PFSK-1 (cell line): ENCODE measurements around the gene LRBA.

Experiments used
- FOXP2 ChIP-seq: optimal IDR thresholded peaks from 2 replicates; pipeline ENCODE3; 2011; ENCODE audit warnings: borderline replicate concordance, control low read depth, inconsistent platforms; ENCODE audit not compliant: insufficient read depth; ENCODE audit errors: extremely low read length, extremely low read depth
- POLR2AphosphoS5 ChIP-seq: IDR thresholded peaks from 2 replicates; pipeline ENCODE4 v1.6.1; 2012; ENCODE audit warnings: low read depth, mild to moderate bottlenecking, control low read depth, low read length, moderate library complexity
- SIN3A ChIP-seq: IDR thresholded peaks from 2 replicates; pipeline ENCODE4 v1.6.1; 2012; ENCODE audit warnings: mild to moderate bottlenecking, low read length, moderate library complexity, borderline replicate concordance; ENCODE audit not compliant: insufficient read depth
- TAF1 ChIP-seq: IDR thresholded peaks from 2 replicates; pipeline ENCODE4 v1.6.1; 2012; ENCODE audit warnings: low read length, control low read depth, borderline replicate concordance; ENCODE audit not compliant: insufficient read depth
- TF ChIP-seq, protein P1 (sequence below), 2 experiments: IDR thresholded peaks; 2 replicates each; pipeline versions ENCODE4 v1.6.1 to v1.8.0; 2011 to 2012; ENCODE audit warnings: low read depth in 2 of 2, low read length in 2 of 2, control low read depth in 1 of 2, inconsistent platforms in 1 of 2, mild to moderate bottlenecking in 1 of 2, moderate library complexity in 1 of 2; ENCODE audit not compliant: insufficient read depth in 1 of 2

LRBA gene

GRCh38 chr4:150828159-150828558, 186.9 kb downstream of the LRBA start:
- TF ChIP-seq, protein P1, sequence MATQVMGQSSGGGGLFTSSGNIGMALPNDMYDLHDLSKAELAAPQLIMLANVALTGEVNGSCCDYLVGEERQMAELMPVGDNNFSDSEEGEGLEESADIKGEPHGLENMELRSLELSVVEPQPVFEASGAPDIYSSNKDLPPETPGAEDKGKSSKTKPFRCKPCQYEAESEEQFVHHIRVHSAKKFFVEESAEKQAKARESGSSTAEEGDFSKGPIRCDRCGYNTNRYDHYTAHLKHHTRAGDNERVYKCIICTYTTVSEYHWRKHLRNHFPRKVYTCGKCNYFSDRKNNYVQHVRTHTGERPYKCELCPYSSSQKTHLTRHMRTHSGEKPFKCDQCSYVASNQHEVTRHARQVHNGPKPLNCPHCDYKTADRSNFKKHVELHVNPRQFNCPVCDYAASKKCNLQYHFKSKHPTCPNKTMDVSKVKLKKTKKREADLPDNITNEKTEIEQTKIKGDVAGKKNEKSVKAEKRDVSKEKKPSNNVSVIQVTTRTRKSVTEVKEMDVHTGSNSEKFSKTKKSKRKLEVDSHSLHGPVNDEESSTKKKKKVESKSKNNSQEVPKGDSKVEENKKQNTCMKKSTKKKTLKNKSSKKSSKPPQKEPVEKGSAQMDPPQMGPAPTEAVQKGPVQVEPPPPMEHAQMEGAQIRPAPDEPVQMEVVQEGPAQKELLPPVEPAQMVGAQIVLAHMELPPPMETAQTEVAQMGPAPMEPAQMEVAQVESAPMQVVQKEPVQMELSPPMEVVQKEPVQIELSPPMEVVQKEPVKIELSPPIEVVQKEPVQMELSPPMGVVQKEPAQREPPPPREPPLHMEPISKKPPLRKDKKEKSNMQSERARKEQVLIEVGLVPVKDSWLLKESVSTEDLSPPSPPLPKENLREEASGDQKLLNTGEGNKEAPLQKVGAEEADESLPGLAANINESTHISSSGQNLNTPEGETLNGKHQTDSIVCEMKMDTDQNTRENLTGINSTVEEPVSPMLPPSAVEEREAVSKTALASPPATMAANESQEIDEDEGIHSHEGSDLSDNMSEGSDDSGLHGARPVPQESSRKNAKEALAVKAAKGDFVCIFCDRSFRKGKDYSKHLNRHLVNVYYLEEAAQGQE (IDR thresholded peaks at IDR 0.05; ENCODE audit: insufficient read depth in 1 of 2, low read depth in 2 of 2, low read length in 2 of 2), result no peak
- TF ChIP-seq FOXP2 (no peak), POLR2AphosphoS5 (no peak), TAF1 (no peak), SIN3A (no peak)

DNA sequence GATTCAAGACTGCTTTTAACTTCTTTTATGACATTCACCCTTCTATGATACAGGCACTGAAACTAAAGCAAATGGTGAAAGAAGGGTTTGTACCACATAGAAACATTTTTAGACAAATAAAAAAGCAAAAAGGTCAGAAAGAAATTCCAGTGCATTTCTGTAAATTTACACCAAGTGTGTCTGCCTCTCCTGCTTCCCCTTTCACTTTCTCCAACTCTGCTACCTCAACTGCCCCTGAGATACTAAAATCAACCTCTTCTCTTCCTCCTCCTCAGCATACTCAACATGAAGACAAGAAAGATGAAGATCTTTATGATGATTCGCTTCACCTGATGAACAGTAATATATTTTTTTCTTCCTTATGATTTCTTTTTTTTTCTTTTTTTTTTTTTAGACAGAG, 187.9 kb downstream of the LRBA start:
- TF ChIP-seq POLR2AphosphoS5 (no peak), SIN3A (no peak), TAF1 (no peak)
- TF ChIP-seq, protein P1 (IDR thresholded peaks at IDR 0.05; ENCODE audit: insufficient read depth in 1 of 2, low read depth in 2 of 2, low read length in 2 of 2), result no peak

DNA sequence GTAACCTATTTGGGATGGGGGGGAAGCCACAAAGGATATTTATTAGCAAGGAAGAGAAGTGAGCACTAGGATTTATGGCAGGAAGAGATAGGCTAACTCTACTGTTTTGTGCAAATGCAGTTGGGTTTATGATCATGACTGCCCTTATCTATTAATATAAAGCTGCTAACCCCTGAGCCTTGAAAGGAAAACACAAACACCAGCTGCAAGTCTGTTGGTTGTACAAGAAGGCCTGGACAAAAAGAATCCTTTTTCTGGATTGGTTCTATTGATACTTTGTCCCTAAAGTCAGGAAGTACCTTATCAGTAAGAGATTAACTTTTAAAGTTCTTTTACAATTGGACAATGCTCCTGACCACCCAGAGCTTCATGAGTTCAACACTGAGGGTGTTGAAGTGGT, 188.8 kb downstream of the LRBA start:
- TF ChIP-seq FOXP2 (no peak), TAF1 (no peak), SIN3A (no peak), POLR2AphosphoS5 (no peak)
- TF ChIP-seq, protein P1 (IDR thresholded peaks at IDR 0.05; ENCODE audit: insufficient read depth in 1 of 2, low read depth in 2 of 2, low read length in 2 of 2), result no peak

DNA sequence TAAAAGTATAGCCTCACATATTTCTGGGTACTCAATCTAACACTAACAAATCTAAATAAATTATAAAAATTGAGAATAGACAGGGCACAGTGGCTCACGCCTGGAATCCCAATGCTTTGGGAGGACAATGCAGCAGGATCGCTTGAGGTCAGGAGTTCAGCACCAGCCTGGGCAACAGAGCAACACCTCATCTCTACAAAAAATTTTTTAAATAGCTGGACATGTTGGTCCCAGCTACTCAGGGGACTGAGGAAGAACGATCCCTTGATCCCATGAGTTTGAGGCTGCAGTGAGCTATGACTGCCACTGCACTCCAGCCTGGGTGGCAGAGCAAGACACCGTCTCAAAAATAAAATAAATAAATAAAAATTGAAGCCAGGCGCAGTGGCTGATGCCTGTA, 192.7 kb downstream of the LRBA start:
- no peak for TF ChIP-seq TAF1
- no peak for TF ChIP-seq POLR2AphosphoS5
- TF ChIP-seq SIN3A, result no peak
- no peak for TF ChIP-seq FOXP2
- TF ChIP-seq, protein P1 (IDR thresholded peaks at IDR 0.05; ENCODE audit: insufficient read depth in 1 of 2, low read depth in 2 of 2, low read length in 2 of 2), result no peak

GRCh38 chr4:150821641-150822040, 193.4 kb downstream of the LRBA start:
- TF ChIP-seq POLR2AphosphoS5, result no peak
- no peak for TF ChIP-seq TAF1
- TF ChIP-seq FOXP2, result no peak
- TF ChIP-seq, protein P1 (IDR thresholded peaks at IDR 0.05; ENCODE audit: insufficient read depth in 1 of 2, low read depth in 2 of 2, low read length in 2 of 2), result no peak
- TF ChIP-seq SIN3A, result no peak
